ENCODE measurements around the gene CCDC40. TPM values are rescaled to one million over a fixed set of nuclear protein-coding genes. Genes with fewer than 3 reads are reported as not detected.

Gene CCDC40
- total RNA-seq, 3 donors from 2014 or later = 7.4 to 11.8 (median 11.6) TPM

DNA sequence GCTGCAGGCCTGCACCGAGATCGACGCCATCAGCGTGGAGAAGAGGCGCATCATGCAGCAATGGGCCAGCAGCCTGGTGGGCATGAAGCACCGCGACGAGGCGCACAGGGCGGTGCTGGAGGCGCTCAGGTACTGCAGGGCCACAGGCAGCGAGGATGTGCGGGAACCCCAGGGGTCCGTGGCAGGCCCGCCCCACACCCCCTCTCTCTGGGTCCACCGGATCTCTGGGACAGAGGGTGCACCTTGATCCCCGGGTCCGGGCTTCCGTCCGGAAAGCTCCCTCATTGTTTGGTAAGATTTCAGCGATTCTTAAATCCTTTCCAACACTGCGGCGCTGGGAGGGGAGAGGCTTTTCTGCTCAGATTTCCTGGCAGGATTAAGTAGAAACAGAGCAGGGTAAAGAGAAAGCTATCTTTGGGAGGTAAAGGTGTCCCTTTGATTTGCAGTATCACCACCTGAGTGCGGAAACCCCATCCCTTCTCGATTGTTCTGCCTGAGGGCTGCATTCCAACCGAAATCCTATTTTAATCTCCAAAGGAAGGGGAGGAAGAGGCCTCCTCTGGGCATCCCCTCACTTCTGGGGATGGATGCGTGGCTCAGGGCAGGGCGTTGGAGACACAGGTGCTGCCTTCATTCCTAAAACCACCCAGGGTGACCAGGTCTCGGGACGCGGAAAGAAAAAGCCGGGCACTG, 29.2 kb downstream of the CCDC40 start:
- TF ChIP-seq POLR2A (IDR thresholded peaks at IDR 0.05) = no peak
- TF ChIP-seq POLR2AphosphoS5 (IDR thresholded peaks at IDR 0.05) = no peak
- TF ChIP-seq, protein P1, sequence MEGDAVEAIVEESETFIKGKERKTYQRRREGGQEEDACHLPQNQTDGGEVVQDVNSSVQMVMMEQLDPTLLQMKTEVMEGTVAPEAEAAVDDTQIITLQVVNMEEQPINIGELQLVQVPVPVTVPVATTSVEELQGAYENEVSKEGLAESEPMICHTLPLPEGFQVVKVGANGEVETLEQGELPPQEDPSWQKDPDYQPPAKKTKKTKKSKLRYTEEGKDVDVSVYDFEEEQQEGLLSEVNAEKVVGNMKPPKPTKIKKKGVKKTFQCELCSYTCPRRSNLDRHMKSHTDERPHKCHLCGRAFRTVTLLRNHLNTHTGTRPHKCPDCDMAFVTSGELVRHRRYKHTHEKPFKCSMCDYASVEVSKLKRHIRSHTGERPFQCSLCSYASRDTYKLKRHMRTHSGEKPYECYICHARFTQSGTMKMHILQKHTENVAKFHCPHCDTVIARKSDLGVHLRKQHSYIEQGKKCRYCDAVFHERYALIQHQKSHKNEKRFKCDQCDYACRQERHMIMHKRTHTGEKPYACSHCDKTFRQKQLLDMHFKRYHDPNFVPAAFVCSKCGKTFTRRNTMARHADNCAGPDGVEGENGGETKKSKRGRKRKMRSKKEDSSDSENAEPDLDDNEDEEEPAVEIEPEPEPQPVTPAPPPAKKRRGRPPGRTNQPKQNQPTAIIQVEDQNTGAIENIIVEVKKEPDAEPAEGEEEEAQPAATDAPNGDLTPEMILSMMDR (IDR thresholded peaks at IDR 0.05) = no peak
- H3K36me3 ChIP-seq = no peaks in the 10 kb centered on the region
- peaks cover 0 to 6% of the 10 kb centered on the region in 2 donors for H3K4me1 ChIP-seq
- no peak overlapping the region for H3K27ac ChIP-seq
- no peaks in the 10 kb centered on the region for H3K9me3 ChIP-seq
- no peaks in the 10 kb centered on the region for H3K27me3 ChIP-seq
- no peak for DNase-seq (ENCODE audit: low spot score in 2 of 2)
- H3K4me3 ChIP-seq = peak overlapping the region in 1 of 3 donors; percentile 23
- intact Hi-C loops (cut with DNase I; ENCODE audit: low total_unique reads) = no loop called here

DNA sequence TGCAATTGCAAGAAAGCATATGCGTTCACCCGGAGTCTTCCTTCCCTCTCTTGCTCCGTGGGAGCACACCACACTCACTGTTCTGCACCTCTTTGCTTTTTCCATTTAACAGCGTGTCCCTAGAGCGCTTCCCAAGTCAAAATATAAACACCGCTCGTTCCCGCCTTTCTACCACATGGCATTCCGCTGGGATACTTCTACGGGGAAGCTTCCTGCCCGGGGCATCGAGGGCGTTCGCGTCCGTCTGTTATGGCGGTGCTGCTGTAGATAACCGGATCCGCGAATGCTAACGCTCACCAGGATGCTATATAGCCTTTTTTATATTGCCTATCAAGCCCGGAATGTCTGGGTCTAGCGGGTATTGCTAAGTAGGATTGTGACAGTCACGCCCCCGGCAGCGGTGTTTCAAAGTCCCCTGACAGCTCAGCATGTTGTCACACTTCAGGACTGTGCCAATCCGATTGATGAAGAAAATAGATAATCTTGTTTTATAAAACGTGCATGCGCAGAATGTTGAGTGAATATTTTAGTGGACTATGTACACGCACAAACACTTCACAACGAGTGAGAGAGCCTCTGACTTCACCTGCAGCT, 31.0 kb downstream of the CCDC40 start:
- no peak for DNase-seq (ENCODE audit: low spot score in 2 of 2)
- no peak overlapping the region for H3K27ac ChIP-seq
- no peak overlapping the region for H3K4me3 ChIP-seq
- H3K9me3 ChIP-seq = no peaks in the 10 kb centered on the region
- TF ChIP-seq POLR2A (IDR thresholded peaks at IDR 0.05) = no peak
- TF ChIP-seq, protein P1 (IDR thresholded peaks at IDR 0.05) = no peak
- TF ChIP-seq POLR2AphosphoS5 (IDR thresholded peaks at IDR 0.05) = no peak
- H3K36me3 ChIP-seq = no peaks in the 10 kb centered on the region
- H3K27me3 ChIP-seq = no peaks in the 10 kb centered on the region
- intact Hi-C loops (cut with DNase I; ENCODE audit: low total_unique reads) = no loop called here
- peaks cover 0 to 6% of the 10 kb centered on the region in 2 donors for H3K4me1 ChIP-seq

DNA sequence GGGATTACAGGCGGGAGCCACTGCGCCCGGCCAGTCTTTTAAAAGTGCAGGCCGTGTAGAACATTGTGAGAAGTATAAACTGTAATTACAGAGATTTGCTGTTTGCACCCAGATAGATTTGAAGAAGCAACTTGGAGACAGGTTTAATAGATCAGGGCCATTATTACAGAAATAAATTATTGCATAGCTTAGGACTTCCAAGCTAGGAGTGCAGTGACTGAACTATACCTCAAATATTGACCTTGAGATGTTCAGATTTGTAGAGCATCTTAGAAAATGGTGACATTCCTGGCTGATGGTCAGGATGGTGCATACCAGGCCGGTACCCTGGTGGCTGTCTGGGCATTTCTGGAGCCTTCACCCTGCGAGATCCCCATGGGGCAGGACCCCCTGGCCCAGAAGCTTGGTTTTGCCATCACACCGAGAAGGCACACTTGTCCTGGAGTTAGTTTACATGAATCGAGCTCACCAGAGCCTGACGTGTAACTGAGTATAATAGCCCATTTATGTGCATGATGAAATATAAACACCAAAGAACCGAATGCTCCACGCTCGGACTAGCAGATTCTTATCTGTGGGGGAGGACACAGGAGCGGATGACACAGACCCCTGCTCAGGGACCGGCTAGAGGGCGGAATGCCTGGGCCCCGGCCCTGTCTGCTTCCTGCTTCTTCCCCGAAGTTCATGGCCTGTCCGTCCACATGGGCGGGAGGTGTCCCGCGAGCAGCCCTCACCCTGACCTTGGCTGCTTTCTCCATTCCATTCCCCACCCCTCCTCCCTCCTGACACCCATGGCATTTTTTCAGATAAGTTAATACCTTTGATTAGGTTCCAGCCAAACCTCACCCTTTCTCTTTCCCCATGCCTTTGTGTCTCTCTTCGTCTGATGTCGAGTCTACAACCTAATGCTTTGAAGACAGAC, 32.1 kb downstream of the CCDC40 start:
- peak in 1 of 2 donors; percentile 41 for DNase-seq (ENCODE audit: low spot score in 2 of 2)
- Histone ChIP-seq H3K27ac (peak overlapping the region; percentile 88 to 90), H3K36me3 (no peaks in the 10 kb centered on the region), H3K4me1 (peaks cover 0 to 6% of the 10 kb centered on the region in 2 donors), H3K27me3 (no peaks in the 10 kb centered on the region), H3K9me3 (no peaks in the 10 kb centered on the region), H3K4me3 (peak overlapping the region in 1 of 3 donors; percentile 43)
- peak in 2 of 3 donors; percentile 27 to 43 for TF ChIP-seq POLR2AphosphoS5 (IDR thresholded peaks at IDR 0.05)
- TF ChIP-seq, protein P1 (IDR thresholded peaks at IDR 0.05) = no peak
- intact Hi-C loops (cut with DNase I; ENCODE audit: low total_unique reads) = no loop called here

DNA sequence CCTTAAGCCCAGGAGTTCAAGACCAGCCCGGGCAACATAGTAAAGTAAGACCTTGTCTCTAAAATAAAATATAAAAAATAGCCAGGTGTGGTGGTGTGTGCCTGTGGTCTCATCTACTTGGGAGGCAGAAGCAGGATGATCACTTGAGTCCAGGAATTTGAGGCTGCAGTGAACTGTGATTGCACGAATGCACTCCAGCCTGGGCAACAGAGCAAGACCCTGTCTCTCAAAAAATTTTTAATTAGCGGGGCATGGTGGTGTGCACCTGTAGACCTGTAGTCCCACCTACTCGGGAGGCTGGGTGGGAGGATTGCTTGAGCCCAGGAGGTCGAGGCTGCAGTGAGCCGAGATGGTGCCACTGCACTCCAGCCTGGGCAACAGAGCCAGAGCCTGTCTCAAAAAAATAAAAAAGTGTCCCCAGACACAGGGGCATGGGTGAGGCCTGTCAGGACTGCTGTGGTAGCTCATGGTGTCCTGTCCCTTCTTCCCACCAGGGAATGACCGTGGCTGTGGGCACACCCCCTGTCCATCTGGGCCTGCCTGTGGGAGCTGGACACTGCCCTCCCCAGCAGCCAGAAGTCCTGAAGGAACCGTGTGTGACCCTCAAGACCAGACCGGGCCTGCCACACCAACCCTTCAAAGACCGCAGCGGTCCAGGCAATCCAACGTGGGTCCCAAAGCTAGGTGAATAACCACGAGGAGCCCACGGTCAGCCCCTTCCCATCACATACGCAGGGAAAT, 34.1 kb downstream of the CCDC40 start:
- intact Hi-C loops (cut with DNase I; ENCODE audit: low total_unique reads) = loop anchor here (1.0 kb wide), 1 partner anchor 28 kb away; no protein-coding TSS in a partner anchor

More for the DNA sequence above, 34.1 kb downstream of the CCDC40 start:
- peak overlapping the region; percentile 27 to 64 (median 43) for H3K4me3 ChIP-seq
- TF ChIP-seq, protein P1 (IDR thresholded peaks at IDR 0.05) = no peak
- TF ChIP-seq POLR2AphosphoS5 (IDR thresholded peaks at IDR 0.05) (no peak), POLR2A (IDR thresholded peaks at IDR 0.05) (no peak)
- no peak for DNase-seq (ENCODE audit: low spot score in 2 of 2)
- peaks cover 0 to 6% of the 10 kb centered on the region in 2 donors for H3K4me1 ChIP-seq
- H3K27me3 ChIP-seq = no peaks in the 10 kb centered on the region
- H3K27ac ChIP-seq = peak overlapping the region; percentile 88 to 94
- H3K9me3 ChIP-seq = no peaks in the 10 kb centered on the region
- no peaks in the 10 kb centered on the region for H3K36me3 ChIP-seq
